Muscle layer of duodenum (tissue), 2 donors: ENCODE data around the gene PAK1.

ENCODE experiments used
- H3K27ac ChIP-seq: one replicate; pipeline ENCODE4 v1.7.0; 2013; ENCODE audit warnings: mild to moderate bottlenecking, low read length
- H3K27me3 ChIP-seq: one replicate; pipeline ENCODE4 v1.7.0; 2013; ENCODE audit warnings: low read depth, mild to moderate bottlenecking, control low read depth, low read length
- H3K36me3 ChIP-seq, 2 donors: one replicate each; pipeline ENCODE4 v1.7.0; 2013; ENCODE audit warnings: low read length in 2 of 2, control low read depth in 1 of 2, mild to moderate bottlenecking in 1 of 2; ENCODE audit not compliant: insufficient read depth in 2 of 2, control insufficient read depth in 1 of 2
- H3K4me1 ChIP-seq, 2 donors: one replicate each; pipeline ENCODE4 v1.7.0; 2013; ENCODE audit warnings: low read length in 2 of 2, mild to moderate bottlenecking in 2 of 2, control low read depth in 1 of 2, moderate library complexity in 1 of 2; ENCODE audit not compliant: insufficient read depth in 2 of 2, control insufficient read depth in 1 of 2
- H3K4me3 ChIP-seq, 2 donors: one replicate each; pipeline ENCODE4 v1.7.0; 2013; ENCODE audit warnings: low read length in 2 of 2, low read depth in 1 of 2, mild to moderate bottlenecking in 1 of 2
- H3K9me3 ChIP-seq, 2 donors: one replicate each; pipeline ENCODE4 v1.7.0; 2013; ENCODE audit warnings: low read length in 2 of 2, control low read depth in 1 of 2, mild to moderate bottlenecking in 1 of 2; ENCODE audit not compliant: control insufficient read depth in 1 of 2
- donor health status: healthy.

The PAK1 gene

GRCh38 chr11:77324508-77324907 is 149.4 kb downstream of the PAK1 start:
- H3K9me3 ChIP-seq: no peaks in the 10 kb centered on the region
- H3K36me3 ChIP-seq: peaks cover 9 to 22% of the 10 kb centered on the region in 2 donors
- no peak overlapping the region for H3K27ac ChIP-seq
- no peak overlapping the region for H3K4me3 ChIP-seq
- no peaks in the 10 kb centered on the region for H3K4me1 ChIP-seq
- no peaks in the 10 kb centered on the region for H3K27me3 ChIP-seq

- no peaks in the 10 kb centered on the region for H3K9me3 ChIP-seq
- H3K27me3 ChIP-seq: no peaks in the 10 kb centered on the region
- H3K4me3 ChIP-seq: no peak overlapping the region
- H3K4me1 ChIP-seq: no peaks in the 10 kb centered on the region
- peaks cover 9 to 22% of the 10 kb centered on the region in 2 donors for H3K36me3 ChIP-seq
- H3K27ac ChIP-seq: no peak overlapping the region
Measured at GRCh38 chr11:77322926-77323590, 150.8 kb downstream of the PAK1 start.

GRCh38 chr11:77322506-77322905 is 151.4 kb downstream of the PAK1 start:
- Histone ChIP-seq H3K9me3 (no peaks in the 10 kb centered on the region), H3K27me3 (no peaks in the 10 kb centered on the region), H3K4me1 (no peaks in the 10 kb centered on the region), H3K36me3 (peaks cover 9 to 22% of the 10 kb centered on the region in 2 donors), H3K27ac (no peak overlapping the region), H3K4me3 (no peak overlapping the region)

- Histone ChIP-seq H3K4me1 (no peaks in the 10 kb centered on the region), H3K36me3 (peaks cover 9 to 16% of the 10 kb centered on the region in 2 donors), H3K9me3 (no peaks in the 10 kb centered on the region), H3K27ac (no peak overlapping the region), H3K27me3 (no peaks in the 10 kb centered on the region), H3K4me3 (no peak overlapping the region)
Measured at GRCh38 chr11:77320351-77320750, 153.5 kb downstream of the PAK1 start.

GRCh38 chr11:77318600-77318999 is 155.3 kb downstream of the PAK1 start:
- Histone ChIP-seq H3K27ac (no peak overlapping the region), H3K27me3 (no peaks in the 10 kb centered on the region), H3K4me1 (no peaks in the 10 kb centered on the region), H3K9me3 (no peaks in the 10 kb centered on the region), H3K36me3 (peaks cover 9 to 12% of the 10 kb centered on the region in 2 donors), H3K4me3 (no peak overlapping the region)

- Histone ChIP-seq H3K4me3 (no peak overlapping the region), H3K27ac (no peak overlapping the region), H3K27me3 (no peaks in the 10 kb centered on the region), H3K36me3 (peaks cover 0 to under 1% of the 10 kb centered on the region in 2 donors), H3K4me1 (no peaks in the 10 kb centered on the region), H3K9me3 (no peaks in the 10 kb centered on the region)
Measured at GRCh38 chr11:77316733-77317342, 157.1 kb downstream of the PAK1 start.

- H3K27me3 ChIP-seq: no peaks in the 10 kb centered on the region
- H3K27ac ChIP-seq: no peak overlapping the region
- H3K4me3 ChIP-seq: no peak overlapping the region
- no peaks in the 10 kb centered on the region for H3K9me3 ChIP-seq
- H3K36me3 ChIP-seq: no peaks in the 10 kb centered on the region
- no peaks in the 10 kb centered on the region for H3K4me1 ChIP-seq
Measured at GRCh38 chr11:77312107-77312506, 161.8 kb downstream of the PAK1 start.

GRCh38 chr11:77311701-77312100 is 162.2 kb downstream of the PAK1 start:
- Histone ChIP-seq H3K36me3 (no peaks in the 10 kb centered on the region), H3K9me3 (no peaks in the 10 kb centered on the region), H3K27ac (no peak overlapping the region), H3K4me1 (no peaks in the 10 kb centered on the region), H3K4me3 (no peak overlapping the region), H3K27me3 (no peaks in the 10 kb centered on the region)

GRCh38 chr11:77310721-77311120 is 163.2 kb downstream of the PAK1 start:
- Histone ChIP-seq H3K36me3 (no peaks in the 10 kb centered on the region), H3K4me1 (no peaks in the 10 kb centered on the region), H3K9me3 (no peaks in the 10 kb centered on the region), H3K27ac (no peak overlapping the region), H3K27me3 (no peaks in the 10 kb centered on the region), H3K4me3 (no peak overlapping the region)

GRCh38 chr11:77309401-77310085 is 164.4 kb downstream of the PAK1 start:
- Histone ChIP-seq H3K27ac (no peak overlapping the region), H3K4me1 (no peaks in the 10 kb centered on the region), H3K36me3 (no peaks in the 10 kb centered on the region), H3K9me3 (no peaks in the 10 kb centered on the region), H3K27me3 (no peaks in the 10 kb centered on the region), H3K4me3 (no peak overlapping the region)

GRCh38 chr11:77308838-77309237 is 165.1 kb downstream of the PAK1 start:
- no peaks in the 10 kb centered on the region for H3K9me3 ChIP-seq
- no peaks in the 10 kb centered on the region for H3K4me1 ChIP-seq
- H3K36me3 ChIP-seq: no peaks in the 10 kb centered on the region
- no peak overlapping the region for H3K27ac ChIP-seq
- H3K27me3 ChIP-seq: no peaks in the 10 kb centered on the region
- H3K4me3 ChIP-seq: no peak overlapping the region
